ENCODE results near the gene FBXL13. TPM values are rescaled to one million over a fixed set of nuclear protein-coding genes. Genes with fewer than 3 reads are reported as not detected.

Gene FBXL13
- total and polyA plus RNA-seq, 2 of the 8 experiments (the other 6 are each of a cell fraction or from before 2014, with no cell fraction given) = 1.2 to 2.8 TPM

DNA sequence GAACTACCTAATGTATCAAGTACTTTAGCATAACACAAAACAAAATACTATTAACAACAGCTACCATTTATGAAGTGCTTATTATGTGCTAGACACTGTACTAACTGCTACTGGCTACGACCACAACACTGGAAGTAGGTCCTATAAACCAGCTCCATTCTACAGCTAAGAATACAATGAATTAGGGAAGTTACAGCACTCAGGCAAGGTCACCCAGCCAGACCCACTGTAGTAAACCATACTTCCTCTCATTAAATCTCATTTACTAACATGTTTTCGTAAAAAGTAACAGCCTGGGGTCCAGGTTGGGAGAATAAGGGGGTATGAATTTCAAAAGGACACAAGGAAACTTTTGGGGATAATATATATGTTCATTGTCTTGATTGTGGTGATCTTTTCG, 48.9 kb upstream of the FBXL13 start:
- H2BK15ac ChIP-seq (ENCODE audit: low read length) = no peak overlapping the region
- no peaks in the 10 kb centered on the region for H3K9me3 ChIP-seq (ENCODE audit: insufficient read depth in 2 of 2, low read depth in 1 of 2, low read length in 1 of 2)
- H3K36me3 ChIP-seq (ENCODE audit: control insufficient read depth in 2 of 4, insufficient read depth in 4 of 4, low read length in 3 of 4) = peaks cover 2 to 22% (median 15%) of the 10 kb centered on the region in 4 experiments; a peak in 7 of 8 replicates
- H2BK12ac ChIP-seq (ENCODE audit: low read depth, low read length) = no peak overlapping the region
- H3K18ac ChIP-seq (ENCODE audit: extremely low read depth, low read length) = no peak overlapping the region
- no peaks in the 10 kb centered on the region for H3K23me2 ChIP-seq (ENCODE audit: low read depth, low read length)
- CTCF ChIA-PET (ENCODE audit: partially characterized antibody) = no interaction called here
- no peak overlapping the region for H2AFZ ChIP-seq (ENCODE audit: low read length)
- 61% methylated on average over 3 of the region's 3 CpGs; no CpG with 5 or more reads in 1 of the 2 experiments for WGBS, 2 experiments (ENCODE audit: extremely low coverage in 1 of 2, insufficient coverage in 1 of 2, insufficient read length in 1 of 2, insufficient replicate concordance in 2 of 2, low coverage in 1 of 2, low lambda C conversion rate in 2 of 2, missing lambda C conversion rate in 1 of 2)
- no peak overlapping the region for H3K9ac ChIP-seq (replicated peaks in 1 of 4; ENCODE audit: extremely low read depth in 1 of 4, low read depth in 3 of 4, low read length in 3 of 4)
- H3K56ac ChIP-seq (replicated peaks; ENCODE audit: insufficient read length, low read depth, low read length) = no peak overlapping the region
- no peaks in the 10 kb centered on the region for H3K4me1 ChIP-seq (replicated peaks in 1 of 4; ENCODE audit: control insufficient read depth in 3 of 4, insufficient read depth in 4 of 4, low read length in 3 of 4)
- no peak overlapping the region for H2BK20ac ChIP-seq (ENCODE audit: low read length)
- H4K20me1 ChIP-seq (replicated peaks in 1 of 2; ENCODE audit: control insufficient read depth in 1 of 2, insufficient read depth in 2 of 2, low read length in 2 of 2) = peaks cover 0 to 3% of the 10 kb centered on the region in 2 experiments
- H3K4me2 ChIP-seq (ENCODE audit: insufficient read depth in 1 of 2, low read depth in 2 of 2, low read length in 2 of 2) = no peak overlapping the region
- no peak overlapping the region for H2BK120ac ChIP-seq (replicated peaks; ENCODE audit: low read depth, low read length)
- POLR2A ChIA-PET (ENCODE audit: partially characterized antibody) = no interaction called here
- no peak overlapping the region for H3K4me3 ChIP-seq (ENCODE audit: extremely low read depth in 1 of 4, insufficient read depth in 2 of 4, low read depth in 3 of 4, low read length in 4 of 4)
- H3K79me1 ChIP-seq (ENCODE audit: low read depth, low read length) = no peaks in the 10 kb centered on the region
- no peak overlapping the region for H3K23ac ChIP-seq (ENCODE audit: insufficient read length)
- no peak overlapping the region for H2BK5ac ChIP-seq (ENCODE audit: low read depth, low read length)
- FAIRE-seq (no peak), DNase-seq (ENCODE audit: low read depth in 1 of 2, low spot score in 2 of 2) (no peak)
- H2AK5ac ChIP-seq (ENCODE audit: low read depth, low read length) = no peak overlapping the region
- no peak overlapping the region for H3K4ac ChIP-seq (replicated peaks; ENCODE audit: insufficient read length, low read depth, low read length)
- no peak overlapping the region for H4K8ac ChIP-seq (ENCODE audit: extremely low read depth, insufficient read depth, low read length)
- no peak overlapping the region for H3K27ac ChIP-seq (ENCODE audit: low read depth, low read length)
- H3K79me2 ChIP-seq (ENCODE audit: control insufficient read depth in 1 of 2, insufficient read depth in 2 of 2, low read length in 2 of 2) = no peaks in the 10 kb centered on the region
- H4K91ac ChIP-seq (replicated peaks; ENCODE audit: insufficient read length, low read length) = no peak overlapping the region
- no peaks in the 10 kb centered on the region for H3K27me3 ChIP-seq (replicated peaks in 1 of 4; ENCODE audit: control insufficient read depth in 3 of 4, extremely low read depth in 1 of 4, insufficient read depth in 3 of 4, low read length in 3 of 4)
- H4K5ac ChIP-seq (ENCODE audit: insufficient read length, low read depth, low read length) = no peak overlapping the region
- no peak overlapping the region for H3K14ac ChIP-seq (ENCODE audit: insufficient read length)
- no peak for TF ChIP-seq CTBP2 (IDR thresholded peaks at IDR 0.05; ENCODE audit: borderline replicate concordance, insufficient read depth, insufficient read length, low read length)
- TF ChIP-seq, protein P1, sequence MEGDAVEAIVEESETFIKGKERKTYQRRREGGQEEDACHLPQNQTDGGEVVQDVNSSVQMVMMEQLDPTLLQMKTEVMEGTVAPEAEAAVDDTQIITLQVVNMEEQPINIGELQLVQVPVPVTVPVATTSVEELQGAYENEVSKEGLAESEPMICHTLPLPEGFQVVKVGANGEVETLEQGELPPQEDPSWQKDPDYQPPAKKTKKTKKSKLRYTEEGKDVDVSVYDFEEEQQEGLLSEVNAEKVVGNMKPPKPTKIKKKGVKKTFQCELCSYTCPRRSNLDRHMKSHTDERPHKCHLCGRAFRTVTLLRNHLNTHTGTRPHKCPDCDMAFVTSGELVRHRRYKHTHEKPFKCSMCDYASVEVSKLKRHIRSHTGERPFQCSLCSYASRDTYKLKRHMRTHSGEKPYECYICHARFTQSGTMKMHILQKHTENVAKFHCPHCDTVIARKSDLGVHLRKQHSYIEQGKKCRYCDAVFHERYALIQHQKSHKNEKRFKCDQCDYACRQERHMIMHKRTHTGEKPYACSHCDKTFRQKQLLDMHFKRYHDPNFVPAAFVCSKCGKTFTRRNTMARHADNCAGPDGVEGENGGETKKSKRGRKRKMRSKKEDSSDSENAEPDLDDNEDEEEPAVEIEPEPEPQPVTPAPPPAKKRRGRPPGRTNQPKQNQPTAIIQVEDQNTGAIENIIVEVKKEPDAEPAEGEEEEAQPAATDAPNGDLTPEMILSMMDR (IDR thresholded peaks at IDR 0.05; ENCODE audit: control extremely low read depth in 1 of 3, insufficient read depth in 1 of 3, low read depth in 1 of 3, low read length in 3 of 3) = no peak
- TF ChIP-seq SIN3A (conservative IDR thresholded peaks at IDR 0.05 in 1 of 2, IDR thresholded peaks at IDR 0.05 in 1 of 2; ENCODE audit: low read depth in 1 of 2, low read length in 2 of 2) = no peak
- TF ChIP-seq KDM4A (IDR thresholded peaks at IDR 0.05; ENCODE audit: low read depth, low read length, severe bottlenecking) = no peak
- TF ChIP-seq FOSL1 (IDR thresholded peaks at IDR 0.05; ENCODE audit: insufficient read depth, low read depth, low read length) = no peak
- no peak for TF ChIP-seq CEBPB (IDR thresholded peaks at IDR 0.05; ENCODE audit: low read depth, low read length)

All from H1 (cell line).